HG03045 (cell line): ENCODE measurements around the gene NOP16.
A peak's percentile ranks its signal among the peaks of the same experiment; 100 is the strongest.

Source experiments
- ATAC-seq: cut with Tn5 transposase; IDR thresholded peaks from one replicate; pipeline ENCODE4 v1.9.1; 2021; ENCODE audit warnings: mild to moderate bottlenecking, moderate library complexity; ENCODE audit not compliant: unreplicated experiment

NOP16 gene, protein sequence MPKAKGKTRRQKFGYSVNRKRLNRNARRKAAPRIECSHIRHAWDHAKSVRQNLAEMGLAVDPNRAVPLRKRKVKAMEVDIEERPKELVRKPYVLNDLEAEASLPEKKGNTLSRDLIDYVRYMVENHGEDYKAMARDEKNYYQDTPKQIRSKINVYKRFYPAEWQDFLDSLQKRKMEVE

DNA sequence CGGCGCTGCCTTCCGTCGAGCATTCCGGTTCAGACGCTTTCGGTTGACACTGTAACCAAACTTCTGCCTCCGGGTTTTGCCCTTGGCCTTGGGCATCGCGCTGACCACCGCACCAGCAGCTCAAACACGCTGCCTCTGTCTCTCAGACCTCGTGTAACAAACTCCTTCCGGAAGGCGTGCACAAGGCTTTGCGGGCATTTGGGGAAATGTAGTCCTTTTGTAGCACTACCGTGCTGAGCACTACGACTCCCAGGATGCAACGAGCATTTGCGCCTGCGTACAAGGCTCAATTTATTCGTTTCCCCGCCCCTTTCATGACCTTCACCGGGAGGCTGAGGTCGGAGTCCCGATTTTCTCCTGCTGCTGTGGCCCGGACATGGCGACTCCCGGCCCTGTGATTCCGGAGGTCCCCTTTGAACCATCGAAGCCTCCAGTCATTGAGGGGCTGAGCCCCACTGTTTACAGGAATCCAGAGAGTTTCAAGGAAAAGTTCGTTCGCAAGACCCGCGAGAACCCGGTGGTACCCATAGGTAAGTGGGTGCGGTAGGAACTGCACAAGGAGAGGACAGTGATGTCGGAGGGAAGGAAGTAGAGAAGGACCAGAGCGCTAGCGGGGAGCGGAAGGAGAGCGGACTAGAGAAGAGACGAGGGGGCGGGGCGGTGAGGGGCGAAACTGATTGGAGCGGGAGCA is at the start of gene NOP16, which contains the start of gene HIGD2A:
Gene NOP16 (minus strand): TSS at position 155 of the 691 bp plus-strand sequence. CDS start 59 bp downstream, at position 96.
Gene HIGD2A (plus strand): TSS at position 308 of the 691 bp plus-strand sequence. CDS start 69 bp downstream, at position 377.
- ATAC-seq: peak; percentile 87

DNA sequence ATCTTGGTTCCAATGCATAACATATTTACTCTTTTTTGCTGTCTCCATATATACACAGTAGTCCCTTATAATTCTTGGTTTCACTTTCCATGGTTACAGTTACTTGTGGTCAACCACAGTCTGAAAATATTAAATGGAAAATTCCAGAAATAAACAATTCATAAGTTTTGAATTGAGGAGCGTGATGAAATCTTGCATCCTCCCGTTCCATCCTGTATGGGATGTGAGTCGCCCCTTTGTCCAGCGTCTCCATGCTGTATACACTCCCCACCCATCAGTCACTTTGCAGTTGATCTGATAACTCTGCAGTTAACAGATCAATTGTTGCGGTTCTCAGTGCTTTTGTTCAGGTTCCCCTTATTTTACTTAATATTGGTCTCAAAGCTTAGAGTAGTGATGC is 48.3 kb upstream of the NOP16 start:
- no peak for ATAC-seq

DNA sequence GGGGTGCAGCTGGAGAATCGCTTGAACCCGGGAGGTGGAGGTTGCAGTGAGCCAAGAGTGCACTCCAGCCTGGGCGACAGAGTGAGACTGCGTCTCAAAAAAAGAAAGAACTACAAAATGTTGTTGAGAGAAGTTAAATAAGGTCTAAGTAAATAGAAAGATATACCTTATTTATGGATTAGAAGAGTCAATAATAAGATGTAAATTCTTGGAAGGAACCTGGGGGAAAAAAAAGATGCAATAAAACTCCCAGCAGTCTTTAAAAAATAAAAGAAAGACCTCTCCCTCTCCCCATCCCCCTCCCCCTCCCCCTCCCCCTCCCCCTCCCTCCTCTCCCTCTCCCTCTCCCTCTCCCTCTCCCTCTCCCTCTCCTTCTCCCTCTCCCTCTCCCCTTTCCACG is 44.3 kb upstream of the NOP16 start:
- ATAC-seq: no peak

DNA sequence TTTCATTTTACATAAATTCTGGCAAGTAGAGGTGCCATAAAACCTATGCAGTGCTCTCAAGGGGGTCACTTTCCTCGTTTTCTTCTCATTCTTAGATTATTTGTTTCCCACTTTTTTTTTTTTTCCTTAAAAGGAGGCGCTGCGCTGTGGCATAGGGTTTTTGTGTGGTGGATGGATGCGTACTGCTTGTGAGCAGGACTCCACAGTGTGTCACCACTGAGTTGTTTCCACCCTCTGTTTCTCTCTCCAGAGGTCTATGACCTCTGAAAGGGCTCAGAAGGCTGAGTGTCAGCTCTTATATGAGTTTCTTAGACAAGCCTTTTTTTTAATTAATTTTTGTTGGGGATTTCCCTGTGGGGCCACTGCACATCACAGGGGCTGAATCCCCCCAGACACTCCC is 41.6 kb upstream of the NOP16 start:
- ATAC-seq: no peak

DNA sequence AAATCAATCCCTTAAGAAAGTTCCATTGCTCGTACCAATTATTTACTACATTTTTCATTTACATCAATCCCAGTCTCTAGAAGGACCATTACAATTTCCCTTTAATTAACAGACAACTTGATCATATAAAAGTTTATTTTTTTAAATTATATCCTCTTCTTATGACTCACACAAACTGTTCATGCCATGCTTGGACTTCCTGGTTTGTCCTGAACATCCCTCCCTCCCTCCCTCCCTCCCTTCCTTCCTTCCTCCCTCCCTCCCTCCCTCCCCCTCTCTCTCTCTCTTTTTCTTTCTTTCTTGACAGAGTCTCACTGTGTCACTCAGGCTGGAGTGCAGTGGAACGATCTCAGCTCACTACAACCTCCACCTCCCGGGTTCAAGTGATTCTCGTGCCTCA is 39.6 kb upstream of the NOP16 start:
- ATAC-seq: no peak

DNA sequence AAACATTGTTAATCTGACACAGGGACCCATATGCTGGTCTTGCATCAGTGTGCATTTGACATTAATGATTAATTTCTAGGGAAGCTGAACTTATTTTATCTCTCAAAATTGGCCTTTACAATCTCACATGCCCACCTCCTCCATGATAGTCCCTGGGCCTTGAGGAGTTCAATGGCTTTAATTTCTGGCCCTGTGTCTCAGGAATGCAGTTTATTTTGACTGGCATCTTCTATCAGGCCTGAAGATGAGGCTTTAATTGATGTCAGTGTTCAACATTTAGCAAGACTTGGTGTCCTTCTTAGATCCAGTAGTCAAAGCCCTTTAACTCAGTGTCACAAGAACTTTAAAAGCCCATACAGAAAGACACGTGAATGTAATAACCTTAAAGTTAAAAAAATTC is 38.5 kb upstream of the NOP16 start:
- ATAC-seq: no peak

DNA sequence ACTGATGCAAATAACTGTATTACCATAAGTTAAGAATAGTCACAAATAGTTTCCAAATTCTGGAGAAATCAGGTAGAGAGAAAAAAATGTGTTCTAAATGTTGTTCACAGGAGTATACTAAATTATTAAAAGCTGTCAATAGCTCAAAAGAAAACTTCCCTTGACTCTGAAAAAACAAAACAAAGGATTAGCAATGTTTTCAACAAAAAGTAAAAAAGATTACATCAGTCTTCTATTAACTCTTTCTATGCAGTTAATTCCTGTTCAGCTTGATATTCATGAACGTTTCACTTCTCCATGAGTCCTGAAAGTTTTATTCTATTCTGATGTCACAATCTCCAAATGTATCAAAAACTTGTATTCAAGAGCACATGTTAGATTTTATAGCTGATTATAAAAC is 37.4 kb upstream of the NOP16 start:
- ATAC-seq: no peak

DNA sequence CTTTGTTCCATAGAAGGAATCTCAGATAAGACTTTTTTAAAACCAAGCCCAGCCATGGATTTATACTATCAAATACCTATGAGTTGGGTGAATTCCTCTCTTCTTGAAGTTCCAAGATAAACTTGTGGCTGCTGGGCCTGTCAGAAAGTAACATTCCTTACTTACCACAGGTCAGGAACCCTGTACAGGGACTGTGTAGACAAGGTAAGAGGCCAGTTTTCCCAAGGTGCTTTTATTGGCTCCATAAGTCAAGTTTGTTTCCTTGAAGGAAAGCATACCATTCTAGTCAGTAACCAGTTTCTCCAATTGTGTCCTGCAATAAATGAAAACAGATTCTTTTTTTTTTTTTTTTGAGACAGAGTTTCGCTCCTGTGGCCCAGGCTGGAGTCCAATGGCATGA is 36.7 kb upstream of the NOP16 start:
- ATAC-seq: no peak

DNA sequence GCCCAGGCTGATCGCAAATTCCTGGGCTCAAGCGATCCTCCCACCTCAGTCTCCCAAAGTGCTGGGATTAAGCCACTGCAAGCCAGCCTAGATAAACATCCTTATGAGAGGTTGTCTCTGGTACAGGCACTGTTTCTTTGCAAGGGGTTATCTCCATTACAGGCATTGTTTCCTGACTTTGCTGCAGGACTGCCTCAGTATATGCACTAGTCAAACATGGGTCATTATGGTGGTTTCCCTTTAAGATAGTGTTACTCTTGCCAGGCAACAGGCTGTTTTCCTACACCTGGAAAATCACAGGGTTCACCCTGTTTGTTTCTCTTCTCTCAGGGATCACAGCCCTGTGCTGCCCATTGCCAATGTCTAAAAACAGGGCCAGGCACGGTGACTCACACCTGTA is 35.8 kb upstream of the NOP16 start:
- no peak for ATAC-seq

DNA sequence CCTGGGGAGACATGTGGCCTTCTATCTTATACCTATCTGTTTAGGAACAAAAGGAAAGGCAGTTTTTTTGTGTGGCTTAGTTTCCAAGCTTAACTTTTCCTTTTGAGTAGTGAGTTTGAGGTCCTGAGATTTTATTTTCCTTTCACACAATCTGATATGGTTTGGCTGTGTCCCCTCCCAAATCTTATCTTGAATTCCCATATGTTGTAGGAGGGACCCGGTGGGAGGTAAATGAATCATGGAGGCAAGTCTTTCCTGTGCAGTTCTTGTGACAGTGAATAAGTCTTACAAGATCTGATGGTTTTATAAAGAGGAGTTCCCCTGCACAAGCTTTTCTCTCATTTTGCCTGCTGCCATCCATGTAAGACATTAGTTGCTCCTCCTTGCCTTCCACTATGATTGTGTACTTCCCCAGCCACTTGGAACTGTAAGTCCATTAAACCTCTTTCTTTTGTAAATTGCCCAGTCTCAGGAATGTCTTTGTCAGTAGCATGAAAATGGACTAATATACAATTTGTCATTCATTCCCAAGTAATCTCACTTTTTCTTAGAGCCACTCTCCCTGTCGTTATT is 32.7 kb upstream of the NOP16 start:
- no peak for ATAC-seq

DNA sequence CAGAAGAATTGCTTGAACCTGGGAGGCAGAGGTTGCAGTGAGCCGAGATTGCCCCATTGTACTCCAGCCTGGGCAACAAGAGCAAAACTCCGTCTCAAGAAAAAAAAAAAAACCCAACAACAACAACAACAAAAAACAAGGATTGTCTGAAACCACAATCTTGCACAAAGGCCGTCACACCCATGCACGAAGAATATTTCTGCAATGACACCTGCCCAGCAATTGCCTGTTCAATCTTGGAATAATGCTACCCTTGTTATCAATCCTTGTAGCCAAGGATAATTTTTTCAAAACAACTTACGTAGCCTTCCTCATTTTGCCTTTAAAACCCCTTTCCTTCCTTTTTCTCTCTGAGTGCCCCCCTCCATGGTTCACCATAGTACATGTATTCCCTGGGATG is 31.7 kb upstream of the NOP16 start:
- no peak for ATAC-seq

DNA sequence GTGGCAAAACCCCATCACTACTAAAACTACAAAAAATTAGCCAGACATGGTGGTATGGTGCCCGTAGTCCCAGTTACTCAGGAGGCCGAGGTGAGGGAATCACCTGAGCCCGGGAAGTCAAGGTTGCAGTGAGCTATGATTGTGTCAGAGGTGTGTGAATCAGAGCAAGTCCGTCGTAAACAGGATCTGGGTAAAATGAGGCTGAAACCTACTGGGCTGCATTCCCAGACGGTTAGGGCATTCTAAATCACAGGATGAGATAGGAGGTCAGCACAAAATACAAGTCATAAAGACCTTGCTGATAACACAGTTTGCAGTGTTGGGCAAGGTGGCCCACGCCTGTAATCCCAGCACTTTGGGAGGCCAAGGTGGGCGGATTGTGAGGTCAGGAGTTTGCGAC is 29.9 kb upstream of the NOP16 start:
- no peak for ATAC-seq

DNA sequence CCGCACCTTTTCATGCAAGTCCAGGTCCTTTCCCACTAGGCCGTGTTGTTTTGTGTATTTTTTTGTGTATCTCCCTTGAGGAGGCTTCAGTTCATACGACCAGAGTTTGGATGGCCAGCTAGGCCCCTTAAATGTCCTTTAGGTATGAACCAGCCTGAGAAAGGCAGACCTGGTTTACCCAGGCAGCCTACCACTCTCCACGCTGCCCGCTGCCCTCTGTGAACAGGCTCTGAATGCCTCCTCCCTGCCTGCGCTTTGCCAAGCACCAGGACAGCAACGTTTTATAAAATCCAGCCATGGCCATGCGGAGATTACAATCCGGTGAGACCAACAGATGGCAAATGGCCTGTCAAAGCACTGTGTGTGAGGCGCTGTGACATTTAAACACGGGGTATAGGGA is 28.6 kb upstream of the NOP16 start:
- no peak for ATAC-seq

DNA sequence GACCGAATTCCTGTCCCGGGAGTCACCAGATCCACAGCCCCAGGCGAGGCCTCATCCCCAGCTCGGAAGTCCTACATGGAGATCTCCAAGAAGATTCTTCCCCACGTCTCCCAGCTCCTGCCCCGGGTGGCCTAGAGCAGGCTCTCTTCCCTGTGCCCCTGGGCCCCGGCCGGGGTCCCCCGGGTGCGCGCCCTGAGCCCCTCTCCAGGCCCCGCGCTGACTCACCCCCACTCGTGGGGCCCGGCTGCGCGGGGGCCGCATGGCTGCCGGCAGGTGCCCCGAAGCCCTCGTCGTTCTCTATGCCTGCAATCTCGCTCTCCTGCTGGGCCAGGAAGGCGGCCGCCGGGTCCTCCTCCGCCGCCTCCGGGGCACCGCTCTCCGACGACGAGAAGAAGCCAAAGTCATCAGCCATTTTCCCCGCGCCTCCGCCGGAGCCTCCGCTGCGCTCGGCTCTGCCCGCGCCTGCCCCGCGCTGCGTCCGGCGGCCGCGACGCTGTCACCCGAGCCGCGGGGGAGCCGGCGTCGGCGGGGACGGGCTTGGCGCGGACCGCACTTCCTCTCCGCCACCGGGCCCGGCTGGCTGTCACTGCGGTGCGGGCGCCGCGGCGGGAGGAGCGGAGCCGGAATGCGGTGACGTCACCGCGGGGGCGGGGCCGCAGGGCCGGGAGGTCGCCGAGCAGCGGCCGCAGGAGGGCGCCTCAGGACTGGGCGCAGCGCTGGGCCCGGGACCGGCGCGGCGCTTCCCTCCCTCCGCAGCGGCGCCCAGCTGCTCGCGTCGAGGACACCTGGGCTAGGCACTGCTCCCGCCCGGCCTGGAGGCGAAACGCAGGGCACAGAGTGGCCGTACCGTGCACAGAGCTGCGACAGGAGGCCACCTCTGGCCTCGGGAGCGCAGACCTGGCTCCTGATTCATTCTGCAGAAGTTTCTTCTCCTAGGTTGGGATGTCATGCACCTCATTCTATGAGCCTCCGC is 27.8 kb upstream of the NOP16 start, which contains the start of gene CLTB:
Gene CLTB (minus strand): TSS at position 588 of the 973 bp plus-strand sequence. CDS start 176 bp downstream, at position 412.
- peak; percentile 94 for ATAC-seq

DNA sequence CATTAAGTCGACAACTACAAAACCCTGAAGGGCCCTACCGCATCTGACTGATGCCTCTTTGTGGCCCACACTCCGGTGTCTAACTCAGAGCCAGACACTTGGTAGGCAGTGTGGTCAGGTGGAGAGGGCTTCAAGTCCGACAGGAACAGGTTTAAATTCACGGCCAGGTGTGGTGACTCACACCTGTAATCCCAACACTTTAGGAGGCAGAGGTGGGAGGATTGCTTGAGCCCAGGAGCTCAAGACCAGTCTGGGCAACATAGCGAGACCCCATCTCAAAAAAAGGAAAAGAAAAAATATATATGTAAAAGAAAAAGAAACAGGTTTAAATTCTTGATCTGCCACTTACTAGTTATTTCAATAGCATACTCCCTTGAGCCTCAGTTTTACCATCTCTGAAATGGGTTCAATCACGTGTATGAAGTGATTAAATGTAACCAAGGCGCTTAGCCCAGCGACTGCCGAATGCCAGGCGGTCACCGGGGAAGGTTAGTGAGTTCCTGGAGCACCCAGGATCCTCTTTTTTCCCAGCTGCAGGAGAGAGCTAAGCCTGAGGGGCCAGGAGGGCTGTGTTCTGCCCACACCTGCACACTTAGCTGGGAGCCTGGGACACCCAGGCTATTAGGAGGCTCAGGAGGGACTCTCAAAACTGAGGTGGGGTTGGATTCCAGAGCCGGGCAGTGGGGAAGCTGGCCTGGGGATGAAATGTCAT is 27.0 kb upstream of the NOP16 start:
- no peak for ATAC-seq

DNA sequence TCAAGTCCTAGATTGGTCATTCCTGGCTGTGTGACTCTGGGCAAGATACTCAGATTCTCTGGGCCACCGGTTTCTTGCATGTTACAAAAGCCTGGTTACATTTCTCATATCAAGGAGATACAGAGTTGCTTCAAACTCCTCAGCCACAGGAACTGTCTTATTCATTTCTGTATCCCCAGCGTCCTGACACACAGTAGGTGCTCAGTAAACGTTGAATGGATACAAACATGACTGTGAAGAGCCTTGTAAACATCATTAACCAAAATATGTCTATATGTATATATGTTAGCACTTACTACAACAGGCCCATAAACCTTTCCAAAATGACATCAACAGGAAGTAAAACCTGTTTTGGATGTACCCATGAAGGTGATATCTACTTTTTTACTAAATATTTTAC is 26.3 kb upstream of the NOP16 start:
- ATAC-seq: no peak

DNA sequence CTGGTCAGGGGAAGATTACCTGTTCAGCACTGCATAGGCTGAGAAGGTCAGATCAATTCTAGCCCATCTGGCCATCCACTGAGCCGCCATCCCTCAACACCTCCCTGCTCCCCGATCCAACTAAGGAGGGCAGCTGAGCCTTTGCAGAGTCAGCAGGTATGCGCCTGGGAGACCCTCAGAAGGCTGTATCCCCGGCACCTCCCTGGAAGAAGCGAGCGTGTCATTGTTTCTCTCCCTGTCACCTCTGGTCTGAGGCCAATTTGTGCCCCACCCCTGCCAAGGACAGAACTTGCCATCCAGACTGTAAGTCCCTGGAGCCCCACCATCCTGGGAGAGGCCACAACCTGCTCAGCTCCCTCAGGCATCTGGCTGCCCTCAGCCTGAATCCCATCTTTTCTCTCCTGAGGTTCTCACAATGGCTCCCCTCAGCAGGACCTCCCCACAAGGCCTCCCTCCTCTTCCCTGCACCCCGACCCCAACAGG is 25.4 kb upstream of the NOP16 start:
- no peak for ATAC-seq

DNA sequence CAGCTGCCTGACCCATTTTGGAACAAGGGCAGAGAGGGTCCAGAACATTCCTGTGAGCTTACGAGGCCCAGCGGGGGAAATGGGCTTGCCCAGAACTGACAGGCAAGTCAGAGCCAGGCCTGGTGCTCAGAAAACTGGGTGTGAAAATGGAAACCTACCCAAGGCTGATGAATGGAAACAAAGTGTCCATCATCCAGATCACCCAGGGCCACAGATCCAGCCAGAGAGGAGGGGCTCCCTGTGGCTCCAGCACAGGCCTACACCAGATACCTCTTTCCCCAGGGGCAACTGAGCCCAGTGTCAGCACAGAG is 24.8 kb upstream of the NOP16 start:
- no peak for ATAC-seq

DNA sequence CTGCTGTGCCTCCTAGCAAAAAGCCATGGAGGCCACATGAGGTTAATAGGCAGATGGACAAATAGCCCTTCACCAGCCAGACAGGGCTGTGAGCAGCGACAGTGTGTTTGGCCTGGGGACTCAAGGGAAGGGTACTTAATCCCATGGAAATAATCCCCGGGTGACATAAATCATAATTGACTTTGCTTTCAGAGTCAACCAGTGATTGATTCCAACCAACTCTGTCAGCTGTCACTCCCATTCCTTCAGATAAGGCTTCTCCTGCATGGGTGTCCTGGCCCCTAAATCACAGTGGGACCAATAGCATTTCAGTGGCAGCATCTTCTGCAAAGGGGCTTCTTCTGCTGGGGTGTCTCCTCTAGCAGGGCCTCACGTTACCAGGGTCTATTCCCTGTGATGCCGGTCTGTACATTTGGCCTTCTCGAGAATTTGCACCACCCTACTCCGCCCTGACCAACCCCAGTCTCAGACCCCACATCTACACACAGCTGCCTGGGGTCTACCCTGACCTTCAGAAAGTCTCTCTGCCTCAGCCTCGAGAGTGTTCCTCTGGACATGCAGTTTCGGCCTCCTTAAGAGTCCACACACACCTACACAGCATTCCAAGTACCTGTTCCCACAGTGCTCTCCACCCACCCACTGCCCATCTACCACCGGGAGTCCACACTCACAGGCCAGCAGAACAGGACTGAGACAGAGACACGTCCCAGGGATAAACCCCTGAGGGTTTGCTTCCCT is 24.3 kb upstream of the NOP16 start:
- ATAC-seq: no peak
